A673 (cell line): Measurements from ENCODE around the gene PRKACB. TPM values are rescaled to one million over a fixed set of nuclear protein-coding genes. Genes with fewer than 3 reads are reported as not detected.

ENCODE experiments used
- BruUV-seq: library from RNA; stranded (reverse); fragments of 400-500 nt; replicated peaks from 2 replicates; lab custom pipeline; 2021; lab: Mats Ljungman, UMichigan
- CTCF ChIA-PET: fragments of 300-600 bp; sonication (Branson Sonifier 250); formaldehyde crosslinking; loops from one replicate; lab custom pipeline; 2022; ENCODE audit warnings: antibody characterized with exemption; lab: Charles Lee
- POLR2A ChIA-PET: fragments of 300-600 bp; sonication (Branson Sonifier 250); formaldehyde crosslinking; loops from one replicate; lab custom pipeline; 2022; ENCODE audit warnings: antibody characterized with exemption; ENCODE audit not compliant: low non-redundant PET; lab: Charles Lee
- DNase-seq: peaks from one replicate; pipeline ENCODE4 v3.0.0-alpha.2; 2015; ENCODE audit warnings: low spot score
- H3K27ac ChIP-seq: fragments of 200-600 bp; sonication (generic); 2 replicates; pipeline ENCODE4 v1.5.1; 2016; ENCODE audit warnings: mixed run types, low read depth, mild to moderate bottlenecking, mixed read lengths, antibody characterized with exemption, low read length; ENCODE audit not compliant: poor library complexity, severe bottlenecking
- H3K27me3 ChIP-seq: fragments of 200-600 bp; sonication (generic); replicated peaks from 2 replicates; pipeline ENCODE4 v1.6.1; 2017; ENCODE audit warnings: mixed run types, low read depth, mild to moderate bottlenecking, mixed read lengths, antibody characterized with exemption, low read length; ENCODE audit not compliant: insufficient read depth, poor library complexity
- H3K36me3 ChIP-seq: fragments of 200-600 bp; sonication (generic); 2 replicates; pipeline ENCODE4 v1.6.1; 2016; ENCODE audit warnings: mixed run types, mild to moderate bottlenecking, mixed read lengths, antibody characterized with exemption, low read length; ENCODE audit not compliant: insufficient read depth, poor library complexity, severe bottlenecking
- H3K4me1 ChIP-seq: fragments of 200-600 bp; sonication (generic); 2 replicates; pipeline ENCODE4 v1.6.1; 2017; ENCODE audit warnings: mixed run types, mild to moderate bottlenecking, mixed read lengths, antibody characterized with exemption, low read length; ENCODE audit not compliant: insufficient read depth, poor library complexity, severe bottlenecking
- H3K4me3 ChIP-seq: fragments of 200-600 bp; sonication (generic); 2 replicates; pipeline ENCODE4 v1.5.1; 2016; ENCODE audit warnings: low read depth, mixed run types, mild to moderate bottlenecking, mixed read lengths, low read length; ENCODE audit not compliant: poor library complexity, severe bottlenecking
- H3K9me3 ChIP-seq: fragments of 200-600 bp; sonication (generic); 2 replicates; pipeline ENCODE4 v1.6.1; 2016; ENCODE audit warnings: mixed run types, low read depth, mild to moderate bottlenecking, mixed read lengths, antibody characterized with exemption, low read length; ENCODE audit not compliant: poor library complexity, severe bottlenecking
- CTCF ChIP-seq: fragments of 300-800, 200-600 bp; sonication (generic); conservative IDR thresholded peaks from 2 replicates; pipeline ENCODE4 v1.5.1; 2017; ENCODE audit warnings: low read depth, mild to moderate bottlenecking, antibody characterized with exemption, low read length, moderate library complexity, mixed read lengths
- EZH2 ChIP-seq: fragments of 200-600 bp; sonication (generic); IDR thresholded peaks from 2 replicates; pipeline ENCODE4 v1.6.1; 2017; ENCODE audit warnings: borderline replicate concordance, low read depth, mild to moderate bottlenecking, mixed read lengths, antibody characterized with exemption, low read length; ENCODE audit not compliant: poor library complexity, severe bottlenecking
- intact Hi-C: fragments of 100-400 bp; cut with micrococcal nuclease; formaldehyde crosslinking; loops from one replicate; pipeline ENCODE4 v1.10.0; 2022; ENCODE audit not compliant: unreplicated experiment
- total RNA-seq: library from RNA; stranded (reverse); gene quantifications from 2 replicates; pipeline ENCODE4 v1.2.3, GENCODE V29; 2021

The PRKACB gene
- total RNA-seq, 1 experiment from 2014 or later = 39.6 TPM

DNA sequence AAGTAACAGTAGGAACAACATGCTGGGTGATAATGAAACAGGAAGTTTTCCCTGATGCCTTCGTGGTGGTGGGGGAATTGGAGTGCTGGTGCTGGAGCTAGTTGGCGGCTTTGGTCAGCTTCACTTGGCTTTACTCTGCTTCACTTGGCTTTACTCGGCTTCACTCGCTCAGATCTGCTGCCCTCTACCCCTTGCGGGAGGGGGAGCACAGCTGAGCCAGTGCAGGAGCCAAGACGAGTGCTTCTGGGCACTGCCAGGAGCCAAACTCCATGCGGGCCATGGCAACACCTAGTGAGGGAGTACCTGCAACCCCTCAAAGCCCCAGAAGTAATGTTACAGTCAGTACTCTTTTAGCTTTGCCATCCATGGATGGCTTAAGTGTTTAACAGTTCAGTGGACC, 10.6 kb upstream of the PRKACB start:
- H3K27ac ChIP-seq = no peak overlapping the region
- DNase-seq = no peak
- ChIA-PET CTCF (no interaction called here), POLR2A (interaction anchor here (0.6 kb wide), 1 partner anchor 298 kb away, joined by 4 read pairs; no protein-coding TSS in a partner anchor)
- no peaks in the 10 kb centered on the region for H3K36me3 ChIP-seq
- BruUV-seq = no TSS peak
- no peak overlapping the region for H3K4me3 ChIP-seq
- H3K9me3 ChIP-seq = no peaks in the 10 kb centered on the region
- intact Hi-C loops = no loop called here
- no peaks in the 10 kb centered on the region for H3K4me1 ChIP-seq
- no peaks in the 10 kb centered on the region for H3K27me3 ChIP-seq
- no peak for TF ChIP-seq EZH2

GRCh38 chr1:84135341-84135740, 8.7 kb upstream of the PRKACB start:
- ChIA-PET POLR2A (no interaction called here), CTCF (no interaction called here)
- H3K4me3 ChIP-seq = no peak overlapping the region
- DNase-seq = no peak
- BruUV-seq = no TSS peak
- no peaks in the 10 kb centered on the region for H3K36me3 ChIP-seq
- TF ChIP-seq EZH2 = no peak
- TF ChIP-seq CTCF = no peak
- H3K27me3 ChIP-seq = no peaks in the 10 kb centered on the region
- no peak overlapping the region for H3K27ac ChIP-seq
- intact Hi-C loops = no loop called here
- no peaks in the 10 kb centered on the region for H3K4me1 ChIP-seq
- H3K9me3 ChIP-seq = no peaks in the 10 kb centered on the region

- peaks cover 17% of the 10 kb centered on the region for H3K4me1 ChIP-seq
- TF ChIP-seq CTCF (peak; percentile 62), EZH2 (no peak)
- no peaks in the 10 kb centered on the region for H3K27me3 ChIP-seq
- no TSS peak for BruUV-seq
- POLR2A ChIA-PET = no interaction called here
- DNase-seq = peak; percentile 36
- no peak overlapping the region for H3K27ac ChIP-seq
- H3K9me3 ChIP-seq = no peaks in the 10 kb centered on the region
- CTCF ChIA-PET = interaction anchor here (0.8 kb wide), 1 partner anchor 294 kb away, joined by 3 read pairs; no protein-coding TSS in a partner anchor
- no peak overlapping the region for H3K4me3 ChIP-seq
- no peaks in the 10 kb centered on the region for H3K36me3 ChIP-seq
- intact Hi-C loops = loop anchor here (1.0 to 5.0 kb wide), 4 partner anchors 161 to 611 kb away; partner anchors contain the start of gene SAMD13
Measured at GRCh38 chr1:84141182-84142003, 2.7 kb upstream of the PRKACB start.
